ENCODE results near the gene GLYATL1.

Gene GLYATL1

GRCh38 chr11:58957922-58958321, 18.6 kb downstream of the GLYATL1 start:
- Histone ChIP-seq H3K36me3 (no peaks in the 10 kb centered on the region), H3K27ac (no peak overlapping the region), H3K27me3 (ENCODE audit: insufficient read depth, low read depth, severe bottlenecking) (peaks cover 47% of the 10 kb centered on the region), H3K4me3 (ENCODE audit: low read depth, low read length) (no peak overlapping the region), H3K9me3 (ENCODE audit: severe bottlenecking) (no peaks in the 10 kb centered on the region)
- TF ChIP-seq CTCF (IDR thresholded peaks at IDR 0.05; ENCODE audit: low read depth, low read length): no peak
- DNase-seq: no peak

- no peak overlapping the region for H3K27ac ChIP-seq
- DNase-seq: peak; percentile 18
- H3K4me3 ChIP-seq (ENCODE audit: low read depth, low read length): no peak overlapping the region
- no peaks in the 10 kb centered on the region for H3K36me3 ChIP-seq
- no peaks in the 10 kb centered on the region for H3K9me3 ChIP-seq (ENCODE audit: severe bottlenecking)
- H3K27me3 ChIP-seq (ENCODE audit: insufficient read depth, low read depth, severe bottlenecking): peaks cover 53% of the 10 kb centered on the region
- TF ChIP-seq CTCF (IDR thresholded peaks at IDR 0.05; ENCODE audit: low read depth, low read length): 0 out of 2 replicates have a peak, but pooled peaks have one; percentile 9
Observed at GRCh38 chr11:58958500-58958899, 19.2 kb downstream of the GLYATL1 start.

GRCh38 chr11:58963551-58964104, 24.3 kb downstream of the GLYATL1 start:
- Histone ChIP-seq H3K36me3 (no peaks in the 10 kb centered on the region), H3K27ac (no peak overlapping the region), H3K27me3 (ENCODE audit: insufficient read depth, low read depth, severe bottlenecking) (peaks cover 78% of the 10 kb centered on the region), H3K4me3 (ENCODE audit: low read depth, low read length) (no peak overlapping the region), H3K9me3 (ENCODE audit: severe bottlenecking) (no peaks in the 10 kb centered on the region)
- 0 out of 2 replicates have a peak, but pooled peaks have one; percentile 1 for TF ChIP-seq CTCF (IDR thresholded peaks at IDR 0.05; ENCODE audit: low read depth, low read length)
- DNase-seq: peak; percentile 22

- no peak for DNase-seq
- Histone ChIP-seq H3K9me3 (ENCODE audit: severe bottlenecking) (no peaks in the 10 kb centered on the region), H3K4me3 (ENCODE audit: low read depth, low read length) (no peak overlapping the region), H3K36me3 (no peaks in the 10 kb centered on the region), H3K27ac (no peak overlapping the region), H3K27me3 (ENCODE audit: insufficient read depth, low read depth, severe bottlenecking) (peaks cover 81% of the 10 kb centered on the region)
- no peak for TF ChIP-seq CTCF (IDR thresholded peaks at IDR 0.05; ENCODE audit: low read depth, low read length)
Observed at GRCh38 chr11:58965246-58965985, 26.1 kb downstream of the GLYATL1 start.

- TF ChIP-seq CTCF (IDR thresholded peaks at IDR 0.05; ENCODE audit: low read depth, low read length): no peak
- Histone ChIP-seq H3K9me3 (ENCODE audit: severe bottlenecking) (peaks cover 3% of the 10 kb centered on the region), H3K27ac (no peak overlapping the region), H3K4me3 (ENCODE audit: low read depth, low read length) (no peak overlapping the region), H3K36me3 (no peaks in the 10 kb centered on the region), H3K27me3 (ENCODE audit: insufficient read depth, low read depth, severe bottlenecking) (peaks cover 64% of the 10 kb centered on the region)
- no peak for DNase-seq
Observed at GRCh38 chr11:58968251-58968711, 29.0 kb downstream of the GLYATL1 start.

All from WERI-Rb-1 (cell line).